Immature natural killer cell (primary cell): Measurements from ENCODE around the gene EVC. TPM values are rescaled to one million over a fixed set of nuclear protein-coding genes. Genes with fewer than 3 reads are reported as not detected.
"Not testable (repeated sequence)": the region's sequence is repeated elsewhere in the genome, so short reads cannot be mapped to it uniquely, and the experiment has no call there.

Experiments used
- DNase-seq, 3 donors: peaks; one replicate each; pipeline ENCODE4 v3.0.0; 2022; ENCODE audit warnings: mixed read lengths in 1 of 3
- H3K27ac Mint-ChIP-seq, 6 donors: one replicate each; pipeline ENCODE4 v1.8.0; 2020; ENCODE audit warnings: mixed read lengths in 6 of 6, mild to moderate bottlenecking in 5 of 6, inconsistent platforms in 4 of 6, moderate library complexity in 3 of 6
- H3K27me3 Mint-ChIP-seq, 3 donors: one replicate each; pipeline ENCODE4 v1.8.0; 2020 to 2021; ENCODE audit warnings: low read depth in 3 of 3, mild to moderate bottlenecking in 3 of 3, mixed read lengths in 3 of 3, moderate library complexity in 3 of 3, inconsistent platforms in 1 of 3
- H3K36me3 Mint-ChIP-seq, 3 donors: one replicate each; pipeline ENCODE4 v1.8.0; 2020; ENCODE audit warnings: mixed read lengths in 3 of 3, inconsistent platforms in 2 of 3, mild to moderate bottlenecking in 2 of 3
- H3K4me1 Mint-ChIP-seq, 2 donors: one replicate each; pipeline ENCODE4 v1.8.0; 2020; ENCODE audit warnings: inconsistent platforms in 2 of 2, mild to moderate bottlenecking in 2 of 2, mixed read lengths in 2 of 2, moderate library complexity in 1 of 2
- H3K4me3 Mint-ChIP-seq, 5 donors: one replicate each; pipeline ENCODE4 v1.8.0; 2020; ENCODE audit warnings: mild to moderate bottlenecking in 5 of 5, mixed read lengths in 5 of 5, inconsistent platforms in 3 of 5, moderate library complexity in 3 of 5
- H3K9me3 Mint-ChIP-seq, 6 donors: one replicate each; pipeline ENCODE4 v1.8.0; 2020; ENCODE audit warnings: mild to moderate bottlenecking in 6 of 6, mixed read lengths in 6 of 6, inconsistent platforms in 4 of 6, moderate library complexity in 3 of 6
- polyA plus RNA-seq, 3 donors: library from polyadenylated mRNA; unstranded; fragments of 300-500 nt; fragmentation: Illumina TruSeq; gene quantifications; one replicate each; pipeline ENCODE4 v1.2.3, GENCODE V29; 2021

The EVC gene
- polyA plus RNA-seq, 3 donors from 2014 or later, result not detected

DNA sequence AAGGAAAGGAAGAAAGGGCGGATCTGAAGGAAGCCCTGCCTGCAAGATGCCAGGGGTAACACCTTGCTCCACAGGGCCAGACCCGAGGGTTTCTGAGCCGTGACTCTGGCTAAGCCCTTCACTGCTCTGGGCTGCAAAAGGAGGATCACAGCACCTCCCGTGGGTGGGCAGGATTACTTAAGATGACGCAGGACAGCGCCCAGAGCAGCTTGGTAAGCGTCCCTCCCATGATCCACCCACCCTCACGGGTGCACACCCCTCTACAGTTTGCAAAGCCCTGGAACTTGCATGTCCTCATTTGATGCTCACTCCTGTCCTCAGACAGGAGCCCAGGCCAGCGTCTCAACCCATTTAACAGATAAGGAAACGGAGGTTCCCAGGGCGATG is 117.0 kb downstream of the EVC start:
- Mint-ChIP-seq H3K4me1 (peaks cover 12 to 16% of the 10 kb centered on the region in 2 donors), H3K9me3 (peaks cover 0 to 1% (median 0%) of the 10 kb centered on the region in 6 donors), H3K27me3 (peaks cover 5 to 9% (median 6%) of the 10 kb centered on the region in 3 donors), H3K27ac (no peak overlapping the region), H3K36me3 (no peaks in the 10 kb centered on the region), H3K4me3 (no peak overlapping the region)
- DNase-seq, result no peak

- no peak for DNase-seq
- Mint-ChIP-seq H3K27ac (no peak overlapping the region), H3K4me3 (no peak overlapping the region), H3K27me3 (peaks cover 0 to 7% (median 3%) of the 10 kb centered on the region in 3 donors), H3K36me3 (no peaks in the 10 kb centered on the region), H3K9me3 (no peaks in the 10 kb centered on the region), H3K4me1 (no peaks in the 10 kb centered on the region)
Observed at GRCh38 chr4:5836943-5837342, 125.9 kb downstream of the EVC start.

GRCh38 chr4:5837483-5837882 is 126.5 kb downstream of the EVC start:
- not testable (repeated sequence) for H3K4me1 Mint-ChIP-seq, H3K4me3 Mint-ChIP-seq, H3K36me3 Mint-ChIP-seq, DNase-seq, H3K27me3 Mint-ChIP-seq, H3K9me3 Mint-ChIP-seq, H3K27ac Mint-ChIP-seq

GRCh38 chr4:5839332-5839731 is 128.3 kb downstream of the EVC start:
- Mint-ChIP-seq H3K4me1 (no peaks in the 10 kb centered on the region), H3K27ac (no peak overlapping the region), H3K9me3 (no peaks in the 10 kb centered on the region), H3K4me3 (no peak overlapping the region), H3K27me3 (peaks cover 0 to 11% (median 2%) of the 10 kb centered on the region in 3 donors), H3K36me3 (no peaks in the 10 kb centered on the region)
- no peak for DNase-seq

DNA sequence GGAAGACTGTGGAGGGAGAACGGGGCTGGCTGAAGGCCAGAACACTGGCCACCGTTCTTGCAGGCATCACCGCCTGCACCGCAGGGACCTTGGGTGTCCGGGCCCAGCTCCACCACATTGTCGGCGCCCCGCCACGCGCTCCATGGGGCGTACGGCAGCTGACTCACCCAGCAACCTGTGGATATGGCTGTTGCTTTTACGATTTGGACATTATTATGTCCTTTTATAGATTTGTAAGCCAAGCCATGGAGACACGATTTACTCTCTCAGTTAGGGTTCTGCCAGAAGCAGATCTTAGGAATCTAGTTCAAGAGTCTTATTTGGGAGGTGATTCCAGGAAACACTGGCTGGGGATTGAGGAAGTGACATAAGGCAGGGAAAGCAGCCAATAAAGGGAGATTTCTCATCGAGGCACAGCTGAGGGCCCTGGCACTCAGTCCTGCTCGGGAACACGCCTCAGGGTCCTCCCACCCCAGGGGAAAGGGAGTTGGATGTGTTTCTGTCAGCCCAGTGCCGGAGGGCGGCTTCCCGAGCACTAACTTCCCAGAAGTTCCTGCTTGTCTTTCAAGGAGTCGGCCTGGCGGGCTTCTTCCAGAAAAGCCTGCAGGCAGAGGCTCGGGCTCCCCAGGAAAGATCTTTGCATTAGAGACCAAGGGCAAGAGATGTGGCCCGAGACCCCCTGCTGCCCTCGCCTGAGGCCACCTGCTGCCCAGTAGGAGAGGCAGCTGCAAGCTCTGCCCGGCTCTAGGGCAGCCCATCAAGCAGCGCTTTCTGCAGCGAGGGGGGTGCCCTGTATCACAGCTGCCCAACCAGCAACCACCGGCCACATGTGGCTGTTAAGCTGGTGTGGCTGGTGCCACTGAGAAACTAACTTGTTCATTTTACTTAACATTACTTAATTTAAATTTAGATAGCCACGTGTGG is 129.0 kb downstream of the EVC start:
- Mint-ChIP-seq H3K4me1 (no peaks in the 10 kb centered on the region), H3K27me3 (peaks cover 0 to 11% (median 1%) of the 10 kb centered on the region in 3 donors), H3K9me3 (no peaks in the 10 kb centered on the region), H3K36me3 (no peaks in the 10 kb centered on the region), H3K4me3 (no peak overlapping the region), H3K27ac (no peak overlapping the region)
- DNase-seq, result no peak

- Mint-ChIP-seq H3K27ac (no peak overlapping the region), H3K4me1 (no peaks in the 10 kb centered on the region), H3K27me3 (peaks cover 0 to 7% (median 1%) of the 10 kb centered on the region in 3 donors), H3K4me3 (no peak overlapping the region), H3K36me3 (no peaks in the 10 kb centered on the region), H3K9me3 (no peaks in the 10 kb centered on the region)
- DNase-seq, result no peak
Observed at GRCh38 chr4:5842456-5842855, 131.5 kb downstream of the EVC start.

DNA sequence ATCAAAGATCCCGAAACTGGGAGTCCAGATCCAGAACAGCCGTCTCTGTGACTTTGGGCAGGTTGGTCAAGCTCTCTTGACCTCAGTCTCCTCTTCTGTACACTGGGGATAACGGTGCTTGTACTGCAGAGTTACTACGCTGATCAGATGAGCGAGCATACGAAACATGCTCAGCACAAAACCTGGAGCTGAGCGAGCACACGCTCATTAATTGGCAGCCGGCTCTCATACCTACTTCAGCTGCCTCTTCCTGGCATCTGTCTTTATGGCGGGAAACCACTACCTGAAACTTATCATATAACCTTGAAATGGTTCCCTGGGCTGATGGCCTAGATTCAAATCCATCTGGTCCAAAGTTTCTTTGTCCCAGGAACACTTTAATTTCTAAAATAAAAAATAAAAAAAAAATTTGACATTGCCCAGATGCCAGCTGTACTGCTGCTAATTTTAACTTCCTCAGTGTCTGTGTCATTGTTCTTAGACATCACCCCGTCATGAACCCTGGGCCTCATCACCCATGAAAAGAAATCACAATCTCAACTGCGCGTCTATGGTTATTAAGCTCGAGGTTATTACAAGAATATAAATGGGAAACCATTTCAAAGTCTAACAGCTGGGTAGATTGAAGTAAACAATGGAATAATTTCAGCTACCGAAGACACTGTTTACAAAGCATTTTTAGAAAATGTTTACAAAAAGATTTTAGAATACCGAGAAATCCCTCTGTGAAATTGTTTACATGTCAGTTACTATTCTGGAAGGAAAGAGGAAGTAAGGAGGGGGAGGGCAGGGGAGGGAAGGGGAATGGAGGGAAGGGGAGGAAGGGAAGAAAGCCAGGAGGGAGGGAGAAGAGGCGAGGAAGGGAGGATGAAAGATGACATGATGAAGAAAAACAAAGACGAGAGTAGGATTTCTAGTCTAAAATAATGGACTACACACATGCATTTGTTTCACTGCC is 132.9 kb downstream of the EVC start:
- H3K27ac Mint-ChIP-seq, result no peak overlapping the region
- DNase-seq, result no peak
- no peak overlapping the region for H3K4me3 Mint-ChIP-seq
- H3K36me3 Mint-ChIP-seq, result no peaks in the 10 kb centered on the region
- H3K27me3 Mint-ChIP-seq, result peaks cover 0 to 4% (median 1%) of the 10 kb centered on the region in 3 donors
- H3K4me1 Mint-ChIP-seq, result no peaks in the 10 kb centered on the region
- no peaks in the 10 kb centered on the region for H3K9me3 Mint-ChIP-seq

DNA sequence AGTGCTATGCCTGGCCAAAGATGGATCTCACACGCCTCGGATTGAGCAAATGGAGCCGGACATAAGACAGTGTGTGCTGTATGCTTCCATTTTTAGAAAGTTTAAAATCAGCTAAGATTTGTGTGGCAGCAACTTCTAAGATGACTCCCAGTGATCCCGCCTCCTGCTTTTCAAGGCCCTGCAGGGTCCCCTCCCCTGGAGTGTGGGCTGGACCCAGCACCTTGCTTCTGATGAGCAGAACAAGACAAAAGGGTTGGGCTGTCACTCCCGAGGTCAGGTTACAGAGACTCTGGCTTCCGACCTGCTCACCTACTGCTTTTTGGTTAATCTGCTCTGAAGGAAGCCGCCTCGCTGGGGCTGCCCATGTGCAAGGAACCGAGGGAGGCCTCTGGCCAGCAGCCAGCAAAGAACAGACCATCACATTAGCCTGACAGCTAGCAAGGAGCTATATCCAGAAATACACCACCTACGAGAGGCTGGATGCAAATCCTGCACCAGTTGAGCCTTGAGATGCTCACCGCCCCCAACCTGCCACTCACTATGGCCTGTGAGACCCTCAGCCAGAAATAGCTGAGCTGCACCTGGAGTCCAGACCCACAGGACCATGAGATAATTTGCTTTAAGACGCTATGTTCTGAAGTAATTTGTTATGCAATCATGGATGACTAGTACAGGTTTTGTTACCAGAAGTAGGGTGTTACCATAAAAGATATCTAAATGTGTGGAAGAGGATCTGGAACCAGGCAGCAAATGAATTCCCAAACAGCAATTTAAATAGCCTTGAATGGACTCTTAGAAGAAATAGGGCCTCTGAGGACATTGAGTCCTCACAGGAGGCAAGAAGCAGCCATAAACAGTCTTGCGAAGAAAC is 134.3 kb downstream of the EVC start:
- Mint-ChIP-seq H3K27me3 (peaks cover 0 to 8% (median 1%) of the 10 kb centered on the region in 3 donors), H3K4me3 (no peak overlapping the region), H3K36me3 (no peaks in the 10 kb centered on the region), H3K27ac (no peak overlapping the region), H3K4me1 (no peaks in the 10 kb centered on the region), H3K9me3 (no peaks in the 10 kb centered on the region)
- DNase-seq, result no peak

GRCh38 chr4:5851637-5852301 is 140.8 kb downstream of the EVC start:
- H3K36me3 Mint-ChIP-seq, result no peaks in the 10 kb centered on the region

GRCh38 chr4:5852523-5853202 is 141.7 kb downstream of the EVC start:
- H3K27me3 Mint-ChIP-seq, result peaks cover 4 to 9% (median 4%) of the 10 kb centered on the region in 3 donors
- no peaks in the 10 kb centered on the region for H3K9me3 Mint-ChIP-seq
- H3K27ac Mint-ChIP-seq, result no peak overlapping the region
- no peak for DNase-seq
- no peaks in the 10 kb centered on the region for H3K4me1 Mint-ChIP-seq
- H3K4me3 Mint-ChIP-seq, result no peak overlapping the region
- no peaks in the 10 kb centered on the region for H3K36me3 Mint-ChIP-seq

More at GRCh38 chr4:5851637-5852301, 140.8 kb downstream of the EVC start:
- no peak for DNase-seq
- Mint-ChIP-seq H3K4me3 (no peak overlapping the region), H3K9me3 (no peaks in the 10 kb centered on the region), H3K27me3 (peaks cover 4 to 9% (median 4%) of the 10 kb centered on the region in 3 donors), H3K4me1 (no peaks in the 10 kb centered on the region), H3K27ac (no peak overlapping the region)

GRCh38 chr4:5854929-5855328 is 143.9 kb downstream of the EVC start:
- Mint-ChIP-seq H3K27me3 (peaks cover 4 to 8% (median 6%) of the 10 kb centered on the region in 3 donors), H3K9me3 (no peaks in the 10 kb centered on the region), H3K27ac (no peak overlapping the region), H3K36me3 (no peaks in the 10 kb centered on the region), H3K4me3 (no peak overlapping the region), H3K4me1 (no peaks in the 10 kb centered on the region)
- DNase-seq, result no peak

GRCh38 chr4:5856362-5856761 is 145.4 kb downstream of the EVC start:
- not testable (repeated sequence) for H3K27ac Mint-ChIP-seq, H3K4me3 Mint-ChIP-seq, H3K27me3 Mint-ChIP-seq, H3K4me1 Mint-ChIP-seq, H3K36me3 Mint-ChIP-seq, H3K9me3 Mint-ChIP-seq, DNase-seq
